GM18867 (cell line): ENCODE results near the gene IFNL3.
"Not testable (repeated sequence)": the region's sequence is repeated elsewhere in the genome, so short reads cannot be mapped to it uniquely, and the experiment has no call there.

ENCODE experiments used
- ATAC-seq: cut with Tn5 transposase; IDR thresholded peaks from one replicate; pipeline ENCODE4 v1.9.1; 2021; ENCODE audit warnings: mild to moderate bottlenecking, moderate library complexity; ENCODE audit not compliant: unreplicated experiment

Gene IFNL3

DNA sequence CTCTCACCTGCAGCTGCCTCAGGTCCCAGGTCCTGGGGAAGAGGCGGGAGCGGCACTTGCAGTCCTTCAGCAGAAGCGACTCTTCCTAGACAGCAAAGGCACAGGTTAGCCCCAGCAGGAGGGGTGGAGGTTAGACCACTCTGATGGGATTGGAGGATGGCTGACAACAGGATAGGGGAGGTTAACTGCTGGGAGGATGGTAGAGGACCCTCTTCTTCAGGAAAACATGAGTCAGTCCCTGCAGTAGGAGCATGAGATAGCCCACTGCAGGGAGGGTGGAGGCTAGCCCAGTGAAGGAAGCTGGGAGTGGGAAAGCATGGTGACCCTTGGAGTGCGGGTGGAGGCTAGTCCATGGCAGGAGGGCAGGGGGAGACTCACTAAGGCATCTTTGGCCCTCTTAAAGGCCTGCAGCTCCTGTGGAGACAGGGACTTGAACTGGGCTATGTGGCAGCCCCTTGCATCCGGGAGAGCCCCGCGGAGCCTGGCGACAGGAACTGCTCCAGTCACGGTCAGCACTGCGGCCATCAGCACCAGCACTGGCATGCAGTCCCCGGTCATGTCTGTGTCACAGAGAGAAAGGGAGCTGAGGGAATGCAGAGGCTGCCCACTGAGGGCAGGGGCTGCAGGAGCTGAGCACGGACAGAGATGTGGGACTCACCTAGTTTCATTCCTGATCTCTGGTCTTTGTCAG lies at the start of gene IFNL3:
Gene IFNL3 (minus strand): TSS at position 597 of the 691 bp plus-strand sequence. CDS start 39 bp downstream, at position 558.
- not testable (repeated sequence) for ATAC-seq

DNA sequence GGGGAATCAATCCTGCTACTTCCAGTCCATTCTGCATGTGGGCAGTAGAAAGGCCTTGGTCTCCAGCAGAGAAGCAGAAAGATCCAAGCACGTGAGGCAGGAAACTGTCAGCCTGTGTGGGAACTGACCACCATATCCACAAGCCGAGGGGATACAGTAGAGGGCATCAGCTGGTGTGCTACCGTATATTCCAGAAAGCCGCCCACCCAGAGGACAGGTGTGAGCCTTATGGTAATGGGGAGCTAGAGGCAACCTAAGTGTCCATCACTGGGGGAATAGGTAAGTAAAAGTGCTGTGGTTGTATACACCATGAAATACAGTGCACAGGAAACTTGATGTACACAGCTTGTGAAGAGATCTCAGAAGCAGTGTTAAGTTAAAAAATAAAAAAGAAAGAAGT lies 48.6 kb upstream of the IFNL3 start:
- no peak for ATAC-seq

DNA sequence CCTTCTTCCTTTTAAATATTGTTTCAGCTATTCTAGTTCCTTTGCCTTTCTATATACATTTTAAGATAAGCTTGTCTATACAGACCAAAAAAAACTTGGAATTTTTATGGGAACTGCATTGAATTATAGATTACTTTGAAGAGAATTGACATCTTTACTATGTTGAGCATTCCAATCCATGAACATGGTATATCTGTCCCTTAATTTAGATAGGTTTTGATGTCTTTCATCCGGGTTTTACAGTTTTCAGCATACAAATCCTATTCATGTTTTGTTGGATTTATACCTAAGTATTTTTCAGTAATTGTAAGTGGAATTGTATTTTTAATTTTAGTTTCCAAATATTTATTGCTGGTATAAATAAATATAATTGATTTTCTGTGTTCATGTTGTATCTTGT lies 39.2 kb upstream of the IFNL3 start:
- ATAC-seq = no peak

DNA sequence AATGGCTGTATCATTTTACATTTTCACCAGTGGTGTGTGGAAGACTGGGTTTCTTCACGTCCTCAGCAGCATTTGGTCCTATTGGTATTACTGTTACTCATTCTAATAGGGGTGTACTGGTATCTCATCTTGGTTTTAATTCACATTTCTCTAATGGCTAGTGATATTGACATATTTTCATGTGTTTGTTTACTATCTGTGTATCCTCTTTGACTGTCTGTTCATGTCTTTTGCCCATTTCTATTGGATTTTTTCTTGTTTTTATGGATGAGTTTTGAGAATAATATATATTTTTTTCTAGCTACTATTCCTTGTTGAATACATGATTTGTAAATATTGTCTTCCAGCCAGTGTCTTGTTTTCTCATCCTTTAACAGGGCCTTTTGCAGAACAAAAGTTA lies 37.2 kb upstream of the IFNL3 start:
- no peak for ATAC-seq

DNA sequence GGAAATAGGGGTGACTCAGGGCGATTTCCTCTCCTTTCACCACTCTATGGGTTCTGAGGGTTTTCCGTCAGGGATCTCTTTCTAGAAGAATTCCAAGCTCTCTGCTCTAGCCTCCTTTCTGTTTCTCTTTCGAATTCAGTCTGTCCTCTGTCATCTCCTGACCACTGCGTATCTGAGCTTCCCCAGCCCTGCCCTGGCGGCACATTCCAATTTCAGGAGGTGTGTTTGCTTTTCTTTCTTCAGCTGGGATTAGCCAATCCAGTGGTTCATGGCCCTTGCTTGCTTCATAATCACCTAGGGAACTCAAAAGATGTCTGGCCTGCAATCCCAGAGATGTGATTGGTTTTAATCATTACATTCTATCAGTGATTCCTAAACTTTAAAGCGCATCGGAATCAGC lies 32.8 kb upstream of the IFNL3 start:
- ATAC-seq = no peak

DNA sequence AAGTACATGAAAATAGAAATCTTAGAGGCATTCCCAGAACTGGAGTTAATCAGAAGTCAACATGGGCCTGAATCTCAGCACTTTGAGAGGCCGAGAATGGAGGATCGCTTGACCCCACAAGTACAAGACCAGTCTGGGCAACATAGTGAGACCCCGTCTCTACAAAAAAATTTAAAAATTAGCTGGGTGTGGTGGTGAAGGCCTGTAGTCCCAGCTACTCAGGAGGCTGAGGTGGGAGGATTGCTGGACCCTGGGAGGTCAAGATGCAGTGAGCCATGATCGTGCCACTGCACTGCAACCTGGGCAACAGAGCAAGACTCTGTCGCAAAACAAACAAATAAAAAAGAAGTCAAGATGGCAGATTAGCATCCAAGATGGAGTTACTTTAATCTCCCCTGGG lies 31.9 kb upstream of the IFNL3 start:
- no peak for ATAC-seq

DNA sequence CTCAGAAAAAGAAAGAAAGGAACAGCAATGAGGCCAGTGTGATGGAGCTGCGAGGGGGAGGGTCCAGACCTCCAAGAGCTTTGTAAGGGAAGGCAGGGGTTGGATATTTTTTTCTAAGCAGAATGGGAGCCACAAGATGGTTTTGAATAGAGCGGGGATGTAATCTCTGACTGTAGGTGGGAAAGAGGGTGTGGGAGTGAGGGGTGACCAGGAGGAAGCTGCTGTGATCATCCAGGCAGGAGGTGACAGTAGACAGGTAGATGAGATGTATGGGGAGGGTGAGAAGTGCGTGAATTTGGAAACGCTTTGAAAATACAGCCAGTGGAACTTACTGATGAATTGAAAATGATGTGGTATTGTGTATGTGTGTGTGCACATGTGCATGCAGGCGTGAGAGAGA lies 30.8 kb upstream of the IFNL3 start:
- no peak for ATAC-seq

DNA sequence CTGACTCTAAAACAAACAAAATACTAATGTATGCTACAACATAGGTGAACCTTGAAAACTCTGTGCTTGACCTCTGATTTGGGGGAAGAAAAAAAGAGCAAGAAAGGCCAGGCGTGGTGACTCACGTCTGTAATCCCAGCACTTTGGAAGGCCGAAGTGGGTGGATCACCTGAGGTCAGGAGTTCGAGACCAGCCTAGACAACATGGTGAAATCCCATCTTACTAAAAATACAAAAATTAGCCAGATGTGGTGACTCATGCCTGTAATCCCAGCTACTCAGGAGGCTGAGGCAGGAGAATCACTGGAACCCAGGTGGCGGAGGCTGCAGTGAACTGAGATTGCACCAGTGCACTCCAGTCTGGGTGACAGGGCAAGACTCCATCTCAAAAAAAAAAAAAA lies 29.1 kb upstream of the IFNL3 start:
- not testable (repeated sequence) for ATAC-seq

DNA sequence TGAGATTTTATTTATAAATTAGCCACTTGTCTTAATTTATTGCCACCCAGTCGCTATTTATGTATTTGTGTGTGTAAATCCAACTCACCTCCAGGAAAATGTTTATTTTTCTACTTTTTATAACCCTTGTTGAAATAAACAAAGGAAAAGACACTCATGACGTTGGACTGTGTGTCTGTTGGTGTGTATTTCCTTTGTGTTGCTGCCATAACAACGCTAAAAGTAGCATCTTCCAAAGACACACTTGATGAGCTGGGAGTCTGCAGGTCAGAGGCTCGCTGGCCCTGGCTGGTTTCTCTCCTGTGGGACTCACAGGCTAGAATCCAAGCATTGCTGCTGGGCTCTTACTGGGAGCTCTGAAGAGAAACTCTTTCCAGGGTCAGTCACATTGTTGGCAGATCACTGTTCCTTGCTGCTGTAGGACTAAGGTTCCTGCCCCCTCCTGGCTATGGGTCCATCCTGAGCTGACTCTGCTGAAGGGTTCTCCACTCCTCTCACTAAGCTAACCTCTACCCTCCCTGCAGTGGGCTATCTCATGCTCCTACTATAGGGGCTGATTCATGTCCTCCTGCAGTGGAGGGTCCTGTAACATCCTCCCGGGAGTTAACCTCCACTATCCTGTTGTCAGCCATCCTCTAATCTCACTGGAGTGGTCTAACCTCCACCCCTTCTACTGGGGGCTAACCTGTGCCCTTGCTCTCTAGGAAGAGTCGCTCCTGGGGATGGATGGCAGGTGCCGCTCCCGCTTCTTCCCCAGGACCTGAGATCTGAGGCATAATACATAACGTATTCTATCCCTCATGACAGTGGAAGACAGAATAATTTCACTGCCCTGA lies 25.4 kb upstream of the IFNL3 start:
- no peak for ATAC-seq

DNA sequence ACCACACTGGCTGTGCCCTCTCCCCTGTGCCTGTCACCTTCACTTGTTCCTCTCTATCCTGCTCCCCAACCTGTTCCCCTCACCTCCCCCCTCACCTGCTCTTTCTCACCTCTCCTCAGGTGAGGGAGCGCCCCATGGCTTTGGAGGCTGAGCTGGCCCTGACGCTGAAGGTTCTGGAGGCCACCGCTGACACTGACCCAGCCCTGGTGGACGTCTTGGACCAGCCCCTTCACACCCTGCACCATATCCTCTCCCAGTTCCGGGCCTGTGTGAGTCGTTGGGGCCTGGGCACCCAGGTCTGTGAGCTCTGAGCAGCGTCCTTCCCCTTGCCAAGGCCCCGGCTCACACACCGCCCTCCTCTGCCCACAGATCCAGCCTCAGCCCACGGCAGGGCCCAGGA lies 24.6 kb upstream of the IFNL3 start:
- ATAC-seq = not testable (repeated sequence)

DNA sequence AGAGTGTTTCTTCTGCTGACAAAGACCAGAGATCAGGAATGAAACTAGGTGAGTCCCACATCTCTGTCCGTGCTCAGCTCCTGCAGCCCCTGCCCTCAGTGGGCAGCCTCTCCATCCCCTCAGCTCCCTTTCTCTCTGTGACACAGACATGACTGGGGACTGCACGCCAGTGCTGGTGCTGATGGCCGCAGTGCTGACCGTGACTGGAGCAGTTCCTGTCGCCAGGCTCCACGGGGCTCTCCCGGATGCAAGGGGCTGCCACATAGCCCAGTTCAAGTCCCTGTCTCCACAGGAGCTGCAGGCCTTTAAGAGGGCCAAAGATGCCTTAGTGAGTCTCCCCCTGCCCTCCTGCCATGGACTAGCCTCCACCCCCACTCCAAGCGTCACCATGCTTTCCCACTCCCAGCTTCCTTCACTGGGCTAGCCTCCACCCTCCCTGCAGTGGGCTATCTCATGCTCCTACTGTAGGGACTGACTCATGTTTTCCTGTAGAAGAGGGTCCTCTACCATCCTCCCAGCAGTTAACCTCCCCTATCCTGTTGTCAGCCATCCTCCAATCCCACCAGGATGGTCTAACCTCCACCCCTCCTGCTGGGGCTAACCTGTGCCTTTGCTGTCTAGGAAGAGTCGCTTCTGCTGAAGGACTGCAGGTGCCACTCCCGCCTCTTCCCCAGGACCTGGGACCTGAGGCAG lies 23.9 kb upstream of the IFNL3 start:
- ATAC-seq = not testable (repeated sequence)

DNA sequence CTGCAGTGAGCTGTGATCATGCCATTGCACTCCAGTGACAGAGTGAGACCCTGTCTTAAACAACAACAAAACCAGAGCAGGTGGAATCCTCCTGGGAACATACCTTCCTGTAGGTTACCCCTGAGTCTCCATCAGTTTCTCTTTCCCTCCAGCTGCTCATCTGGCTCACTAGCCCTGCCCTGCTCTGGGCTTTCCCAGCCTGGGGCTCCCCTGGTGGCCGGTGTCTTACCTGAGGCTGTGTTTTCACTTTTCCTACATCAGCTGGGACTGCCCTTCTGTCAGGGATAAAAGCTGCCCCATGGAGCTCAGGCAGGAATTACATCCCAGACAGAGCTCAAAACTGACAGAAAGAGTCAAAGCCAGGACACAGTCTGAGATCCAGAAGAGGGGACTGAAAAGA lies 23.3 kb upstream of the IFNL3 start, which contains the start of gene IFNL2:
Gene IFNL2 (plus strand): TSS at position 312 of the 400 bp plus-strand sequence. CDS start 173 bp downstream, outside the sequence.
- not testable (repeated sequence) for ATAC-seq

DNA sequence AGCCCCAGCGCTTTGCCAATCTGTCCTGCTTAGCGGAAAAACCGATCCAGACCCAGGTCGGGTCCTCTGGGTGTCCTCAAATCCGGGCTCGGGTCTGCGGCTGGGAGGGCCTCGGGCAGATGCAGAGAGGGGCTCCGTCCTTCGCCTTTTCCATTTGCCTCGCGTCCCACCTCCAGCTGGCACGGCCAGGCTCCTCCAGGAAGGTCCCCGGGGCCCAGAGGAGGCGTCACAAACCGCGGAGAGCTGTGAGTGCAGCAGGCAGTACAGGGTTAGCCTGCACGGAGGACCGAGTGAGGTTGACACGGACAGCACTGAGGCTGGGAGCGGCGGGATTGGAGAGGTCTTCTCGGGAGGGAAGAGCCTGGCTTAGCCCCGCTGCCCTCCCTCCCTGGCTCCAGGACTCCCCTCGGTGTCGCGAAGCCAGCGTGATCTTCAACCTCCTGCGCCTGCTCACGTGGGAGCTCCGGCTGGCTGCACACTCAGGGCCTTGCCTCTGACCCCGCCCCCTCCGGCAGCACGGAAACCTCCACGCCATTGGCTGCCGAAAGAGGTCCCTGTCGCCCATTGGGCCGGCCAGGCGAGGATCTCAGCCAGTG lies 20.6 kb upstream of the IFNL3 start:
- no peak for ATAC-seq

DNA sequence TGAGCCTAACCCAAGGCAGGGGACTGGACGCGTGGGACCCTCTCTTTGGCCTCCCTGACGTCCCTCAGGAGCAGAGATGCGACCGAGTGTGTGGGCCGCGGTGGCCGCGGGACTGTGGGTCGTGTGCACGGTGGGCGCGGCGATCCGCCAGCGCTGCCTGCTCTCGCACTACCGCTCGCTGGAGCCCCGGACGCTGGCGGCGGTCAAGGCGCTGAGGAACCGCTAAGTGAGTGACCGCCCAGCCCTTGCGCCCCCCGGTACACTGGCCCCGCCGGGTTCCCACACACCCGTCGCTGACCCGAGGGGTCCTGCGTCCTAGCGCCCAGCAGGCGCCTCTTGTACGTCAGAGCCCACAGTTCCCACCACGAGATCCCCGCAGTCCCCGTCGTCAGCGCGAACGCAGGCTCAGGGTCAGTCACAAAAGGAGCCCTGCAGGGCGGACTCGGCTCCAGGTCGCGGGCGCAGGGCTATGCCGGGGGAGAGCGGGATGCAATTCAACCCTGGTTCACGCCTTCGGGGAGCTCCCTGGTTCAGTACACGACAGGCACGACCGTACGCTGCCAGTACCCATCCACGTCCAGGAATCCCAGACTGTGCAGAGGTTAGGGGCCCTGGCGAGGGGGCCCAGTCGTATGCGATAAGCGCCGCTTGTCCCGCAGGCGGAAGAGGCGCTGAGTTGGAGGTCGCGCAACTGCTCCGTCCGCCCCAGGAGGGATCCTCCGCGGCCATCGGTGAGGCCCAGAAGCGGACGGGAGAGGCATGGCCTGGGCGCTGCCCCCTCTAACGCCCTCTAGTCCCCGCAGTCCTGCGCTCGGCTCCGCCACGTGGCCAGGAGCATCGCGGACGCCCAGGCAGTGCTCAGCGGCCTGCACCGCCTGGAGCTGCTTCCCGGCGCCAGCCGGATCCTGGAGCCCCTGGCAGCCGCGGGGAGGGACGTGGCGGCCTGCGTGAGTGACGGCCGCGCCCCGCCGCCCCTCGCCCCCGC lies 19.8 kb upstream of the IFNL3 start:
- ATAC-seq = no peak

DNA sequence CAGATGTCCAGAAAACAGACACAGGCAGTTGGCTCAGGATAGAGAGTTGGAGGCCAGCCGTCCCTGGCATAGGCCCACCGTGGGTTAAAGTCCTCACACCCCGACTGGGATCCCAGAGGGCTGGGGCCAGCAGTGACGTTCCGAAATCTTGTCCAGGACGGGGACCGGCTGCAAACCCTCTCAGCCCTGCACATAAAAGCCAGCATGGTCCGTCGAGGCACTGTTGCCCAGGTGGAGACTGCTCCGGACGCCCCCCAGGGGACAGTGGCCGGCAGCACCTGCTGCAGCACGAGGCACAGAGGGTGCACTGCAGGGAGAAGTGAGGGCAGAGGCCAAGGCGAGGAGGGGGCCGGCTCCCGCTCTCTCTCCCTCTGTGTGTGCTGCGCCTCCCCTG lies 19.1 kb upstream of the IFNL3 start:
- ATAC-seq = no peak

DNA sequence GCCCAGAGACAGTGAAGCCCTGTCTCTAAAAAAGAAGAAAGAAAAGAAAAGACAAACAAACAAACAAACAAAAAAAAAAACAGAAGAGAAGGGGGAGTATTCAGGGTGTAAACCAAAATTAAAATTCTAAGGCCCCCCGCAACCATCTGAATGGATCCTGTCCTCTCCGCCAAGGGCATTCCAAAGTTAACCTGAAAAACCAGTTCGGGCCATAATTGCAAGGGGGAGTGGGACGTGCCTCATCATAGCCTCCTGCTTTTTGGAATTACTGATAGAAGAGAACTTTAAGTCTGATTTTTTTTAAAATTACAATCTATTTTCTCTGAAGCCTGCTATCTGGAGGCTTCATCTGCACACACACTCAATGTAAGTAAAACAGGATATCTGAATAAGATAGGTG lies 17.7 kb upstream of the IFNL3 start:
- no peak for ATAC-seq

DNA sequence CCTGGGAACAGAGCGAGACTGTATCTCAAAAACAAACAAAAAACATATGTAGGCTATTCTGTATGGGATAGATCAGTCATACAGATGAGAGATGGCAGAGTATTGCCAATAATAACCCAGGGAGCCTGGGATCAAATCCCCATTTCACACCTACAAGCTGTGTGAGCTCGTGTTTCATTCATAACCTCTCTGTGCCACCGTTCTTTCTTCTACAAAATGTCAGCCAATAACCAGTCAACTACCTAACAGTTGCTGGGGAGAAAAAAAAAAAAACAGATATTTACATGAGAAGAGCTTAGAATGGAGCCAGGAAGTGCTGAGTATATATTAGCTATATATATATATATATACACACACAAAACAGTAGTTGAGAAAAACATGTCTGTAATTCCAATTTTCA lies 16.9 kb upstream of the IFNL3 start:
- no peak for ATAC-seq

DNA sequence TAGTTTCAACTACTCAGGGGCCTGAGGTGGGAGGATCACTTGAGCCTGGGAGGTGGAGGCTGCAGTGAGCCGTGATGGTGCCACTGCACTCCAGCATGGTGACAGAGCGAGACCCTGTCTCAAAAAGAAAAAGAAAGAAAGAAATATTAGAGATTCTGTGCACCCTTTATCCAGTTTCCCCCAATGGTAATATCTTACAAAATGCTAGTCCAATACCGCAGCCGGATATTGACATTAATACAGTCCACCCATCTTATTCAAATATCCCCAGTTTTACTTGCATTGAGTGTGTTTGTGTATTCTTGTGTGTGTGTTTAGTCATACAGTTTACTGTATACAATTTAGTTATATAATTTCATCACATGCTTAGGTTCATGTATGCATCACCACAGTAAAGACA lies 12.4 kb upstream of the IFNL3 start:
- ATAC-seq = no peak

DNA sequence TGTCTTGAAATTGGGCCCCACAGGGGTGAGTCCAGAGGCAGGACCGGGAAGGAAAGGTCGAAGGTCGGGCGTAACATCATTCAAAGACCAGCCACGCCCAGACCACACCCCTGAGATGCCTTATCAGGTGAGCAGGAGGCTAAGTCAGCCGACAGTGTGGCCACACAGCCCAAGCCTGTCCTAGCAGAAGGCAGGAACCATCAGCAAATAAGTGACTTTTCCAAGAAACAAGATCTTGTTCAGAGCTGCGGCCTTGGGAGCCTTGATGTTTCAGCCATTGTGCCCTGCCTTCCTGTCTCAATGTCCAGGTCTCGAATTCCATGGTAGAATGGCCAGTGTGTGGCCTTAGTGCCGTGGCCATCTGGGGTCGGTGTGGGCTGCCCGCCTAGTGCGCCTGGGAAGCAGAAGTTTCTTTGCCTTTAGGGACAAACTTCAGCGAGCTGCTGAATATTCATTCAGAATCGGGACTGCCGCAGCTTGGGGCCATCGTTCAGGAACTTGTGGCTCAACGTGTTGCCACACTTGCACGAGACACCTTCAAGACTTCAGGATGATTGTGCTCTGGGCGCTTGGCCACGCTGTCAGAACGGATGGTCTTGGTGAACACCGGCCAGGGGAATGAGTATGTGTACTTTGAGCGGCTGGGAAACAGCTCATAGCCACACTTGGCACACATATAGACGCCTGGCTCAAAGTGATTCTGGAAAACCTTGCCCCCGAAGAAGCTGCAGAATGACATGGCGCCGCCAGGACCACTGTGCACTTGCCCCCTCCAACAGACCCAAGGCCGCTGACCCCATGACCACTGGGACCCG lies 9.9 kb upstream of the IFNL3 start:
- no peak for ATAC-seq
